Measurements from ENCODE around the gene PAK5. TPM values are rescaled to one million over a fixed set of nuclear protein-coding genes. Genes with fewer than 3 reads are reported as not detected.

PAK5 gene
- total RNA-seq = under 1 TPM in 1 of 2 donors, not detected in 1; 0.12 TPM

GRCh38 chr20:9838378-9839295 is at the start of gene PAK5:
Gene PAK5, minus strand, starts transcription at chr20:9839076. Its CDS starts 194,748 bp downstream, at chr20:9644328.
- H3K4me1 ChIP-seq = peaks cover 0 to 8% of the 10 kb centered on the region in 2 donors
- H3K27me3 ChIP-seq = no peaks in the 10 kb centered on the region
- H3K36me3 ChIP-seq = no peaks in the 10 kb centered on the region
- peaks cover 0 to 10% of the 10 kb centered on the region in 2 donors for H3K9me3 ChIP-seq
- H3K4me3 ChIP-seq = peak within 1 kb of the TSS; percentile 14 to 40
- TF ChIP-seq, protein P1, sequence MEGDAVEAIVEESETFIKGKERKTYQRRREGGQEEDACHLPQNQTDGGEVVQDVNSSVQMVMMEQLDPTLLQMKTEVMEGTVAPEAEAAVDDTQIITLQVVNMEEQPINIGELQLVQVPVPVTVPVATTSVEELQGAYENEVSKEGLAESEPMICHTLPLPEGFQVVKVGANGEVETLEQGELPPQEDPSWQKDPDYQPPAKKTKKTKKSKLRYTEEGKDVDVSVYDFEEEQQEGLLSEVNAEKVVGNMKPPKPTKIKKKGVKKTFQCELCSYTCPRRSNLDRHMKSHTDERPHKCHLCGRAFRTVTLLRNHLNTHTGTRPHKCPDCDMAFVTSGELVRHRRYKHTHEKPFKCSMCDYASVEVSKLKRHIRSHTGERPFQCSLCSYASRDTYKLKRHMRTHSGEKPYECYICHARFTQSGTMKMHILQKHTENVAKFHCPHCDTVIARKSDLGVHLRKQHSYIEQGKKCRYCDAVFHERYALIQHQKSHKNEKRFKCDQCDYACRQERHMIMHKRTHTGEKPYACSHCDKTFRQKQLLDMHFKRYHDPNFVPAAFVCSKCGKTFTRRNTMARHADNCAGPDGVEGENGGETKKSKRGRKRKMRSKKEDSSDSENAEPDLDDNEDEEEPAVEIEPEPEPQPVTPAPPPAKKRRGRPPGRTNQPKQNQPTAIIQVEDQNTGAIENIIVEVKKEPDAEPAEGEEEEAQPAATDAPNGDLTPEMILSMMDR (IDR thresholded peaks at IDR 0.05) = no peak
- H3K27ac ChIP-seq = no peak within 1 kb of the TSS
- no peak for DNase-seq (ENCODE audit: low spot score)

GRCh38 chr20:9887706-9888105 is 48.8 kb upstream of the PAK5 start:
- no peak for DNase-seq (ENCODE audit: low spot score)
- TF ChIP-seq, protein P1 (IDR thresholded peaks at IDR 0.05) = no peak
- Histone ChIP-seq H3K27me3 (no peaks in the 10 kb centered on the region), H3K27ac (no peak overlapping the region), H3K36me3 (no peaks in the 10 kb centered on the region), H3K4me1 (no peaks in the 10 kb centered on the region), H3K4me3 (no peak overlapping the region), H3K9me3 (no peaks in the 10 kb centered on the region)

DNA sequence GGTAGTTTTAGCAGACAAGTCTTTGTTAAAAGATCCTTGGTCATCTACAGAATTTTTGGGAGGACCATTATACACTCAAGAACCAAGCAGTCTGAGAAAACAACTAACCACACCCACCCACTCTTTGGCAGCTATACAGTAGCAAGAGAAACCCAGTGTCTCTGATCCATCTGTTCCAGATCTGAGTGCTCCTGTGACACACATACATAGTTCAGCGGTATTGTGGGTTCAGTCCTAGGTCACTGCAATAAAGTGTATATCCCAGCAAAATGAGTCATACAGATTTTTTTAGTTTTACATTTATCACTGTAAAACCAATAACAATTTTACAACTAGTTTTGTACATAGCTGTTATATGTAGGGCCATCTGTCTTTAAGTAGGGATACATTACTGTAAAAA is 47.4 kb upstream of the PAK5 start:
- H3K4me1 ChIP-seq = no peaks in the 10 kb centered on the region
- H3K36me3 ChIP-seq = no peaks in the 10 kb centered on the region
- H3K27ac ChIP-seq = no peak overlapping the region
- H3K27me3 ChIP-seq = no peaks in the 10 kb centered on the region
- no peak overlapping the region for H3K4me3 ChIP-seq
- no peaks in the 10 kb centered on the region for H3K9me3 ChIP-seq
- TF ChIP-seq, protein P1 (IDR thresholded peaks at IDR 0.05) = no peak
- DNase-seq (ENCODE audit: low spot score) = no peak

DNA sequence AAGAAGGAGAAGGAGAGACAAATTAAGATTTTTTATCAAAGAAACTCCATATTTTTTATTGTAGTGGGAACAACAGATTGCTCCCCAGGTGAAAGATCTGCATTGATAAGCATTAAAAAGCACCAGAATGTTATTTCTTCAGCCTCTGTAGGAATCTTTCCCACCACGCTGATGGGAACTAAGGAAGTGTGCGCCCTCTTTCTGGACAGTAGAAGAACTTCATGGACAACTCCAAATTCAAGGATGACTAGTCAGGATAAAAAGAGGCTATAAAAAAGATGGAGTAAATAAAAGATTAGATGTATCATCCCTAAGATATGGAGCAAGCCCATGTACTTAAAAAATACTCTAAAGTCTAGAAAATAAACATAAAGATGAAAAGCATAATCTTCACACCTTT is 45.8 kb upstream of the PAK5 start:
- H3K36me3 ChIP-seq = no peaks in the 10 kb centered on the region
- H3K4me3 ChIP-seq = no peak overlapping the region
- H3K27ac ChIP-seq = no peak overlapping the region
- H3K9me3 ChIP-seq = no peaks in the 10 kb centered on the region
- no peaks in the 10 kb centered on the region for H3K4me1 ChIP-seq
- no peak for DNase-seq (ENCODE audit: low spot score)
- no peaks in the 10 kb centered on the region for H3K27me3 ChIP-seq
- TF ChIP-seq, protein P1 (IDR thresholded peaks at IDR 0.05) = no peak

GRCh38 chr20:9884061-9884460 is 45.2 kb upstream of the PAK5 start:
- H3K36me3 ChIP-seq = no peaks in the 10 kb centered on the region
- DNase-seq (ENCODE audit: low spot score) = no peak
- no peak overlapping the region for H3K4me3 ChIP-seq
- TF ChIP-seq, protein P1 (IDR thresholded peaks at IDR 0.05) = no peak
- no peaks in the 10 kb centered on the region for H3K4me1 ChIP-seq
- no peaks in the 10 kb centered on the region for H3K27me3 ChIP-seq
- H3K9me3 ChIP-seq = no peaks in the 10 kb centered on the region
- H3K27ac ChIP-seq = no peak overlapping the region

All from right atrium auricular region (tissue), 2 donors.